Neuronal stem cell (in vitro differentiated cells): ENCODE measurements around the gene PLXND1.

Source experiments
- DNase-seq: peaks from one replicate; pipeline ENCODE4 v3.0.0-alpha.2; 2013; ENCODE audit warnings: low spot score
- H2AFZ ChIP-seq: one replicate; pipeline ENCODE4 v1.6.1; 2013; ENCODE audit warnings: mild to moderate bottlenecking, low read length, inconsistent platforms
- H2AK5ac ChIP-seq: 2 replicates; pipeline ENCODE4 v1.6.1; 2013; ENCODE audit warnings: low read depth, mild to moderate bottlenecking, inconsistent platforms, low read length, moderate library complexity, mixed read lengths
- H2BK120ac ChIP-seq: 2 replicates; pipeline ENCODE4 v1.6.1; 2013; ENCODE audit warnings: low read depth, mild to moderate bottlenecking, inconsistent platforms, low read length, moderate library complexity, mixed read lengths
- H2BK12ac ChIP-seq: one replicate; pipeline ENCODE4 v1.6.1; 2013; ENCODE audit warnings: low read length, inconsistent platforms
- H2BK15ac ChIP-seq: 2 replicates; pipeline ENCODE4 v1.6.1; 2013; ENCODE audit warnings: mild to moderate bottlenecking, low read length, inconsistent platforms, mixed read lengths
- H2BK5ac ChIP-seq: one replicate; pipeline ENCODE4 v1.6.1; 2013; ENCODE audit warnings: inconsistent platforms, mild to moderate bottlenecking, low read length, moderate library complexity
- H3K14ac ChIP-seq: one replicate; pipeline ENCODE4 v1.6.1; 2013; ENCODE audit warnings: low read length, inconsistent platforms
- H3K18ac ChIP-seq: 2 replicates; pipeline ENCODE4 v1.6.1; 2013; ENCODE audit warnings: low read length, inconsistent platforms
- H3K23ac ChIP-seq: 2 replicates; pipeline ENCODE4 v1.6.1; 2013; ENCODE audit warnings: low read depth, mild to moderate bottlenecking, mixed read lengths, low read length, inconsistent platforms; ENCODE audit not compliant: poor library complexity
- H3K27ac ChIP-seq: replicated peaks from 3 replicates; pipeline ENCODE4 v1.5.1; 2013; ENCODE audit warnings: low read length, inconsistent platforms
- H3K27me3 ChIP-seq, 3 experiments: 2 replicates each; pipeline ENCODE4 v1.6.1; 2013; ENCODE audit warnings: low read length in 3 of 3, mild to moderate bottlenecking in 2 of 3, inconsistent platforms in 1 of 3, low read depth in 1 of 3, mixed read lengths in 1 of 3, moderate library complexity in 1 of 3; ENCODE audit not compliant: control insufficient read depth in 3 of 3, insufficient read depth in 3 of 3
- H3K36me3 ChIP-seq, 2 donors: replicated peaks in 1 of 2; 2 replicates each; pipeline ENCODE4 v1.6.1; 2013; ENCODE audit warnings: low read length in 2 of 2; ENCODE audit not compliant: control insufficient read depth in 2 of 2, insufficient read depth in 2 of 2
- H3K4ac ChIP-seq: 2 replicates; pipeline ENCODE4 v1.6.1; 2013; ENCODE audit warnings: inconsistent platforms, mild to moderate bottlenecking, low read length, moderate library complexity
- H3K4me1 ChIP-seq, 2 donors: 1 replicate in 1 of 2; 2 replicates in 1 of 2; pipeline ENCODE4 v1.6.1; 2013; ENCODE audit warnings: low read length in 2 of 2, low read depth in 1 of 2; ENCODE audit not compliant: control insufficient read depth in 2 of 2, insufficient read depth in 1 of 2
- H3K4me2 ChIP-seq: one replicate; pipeline ENCODE4 v1.6.1; 2013; ENCODE audit warnings: mild to moderate bottlenecking, low read length, inconsistent platforms; ENCODE audit not compliant: insufficient read depth, poor library complexity, severe bottlenecking
- H3K4me3 ChIP-seq, 2 donors: 2 replicates each; pipeline ENCODE4 v1.5.1; 2013; ENCODE audit warnings: low read length in 2 of 2, mild to moderate bottlenecking in 2 of 2, inconsistent platforms in 1 of 2, moderate library complexity in 1 of 2
- H3K79me1 ChIP-seq: one replicate; pipeline ENCODE4 v1.6.1; 2013; ENCODE audit warnings: low read depth, mild to moderate bottlenecking, inconsistent platforms, low read length, moderate library complexity
- H3K9ac ChIP-seq: one replicate; pipeline ENCODE4 v1.6.1; 2013; ENCODE audit warnings: mild to moderate bottlenecking, low read depth, low read length, inconsistent platforms; ENCODE audit not compliant: poor library complexity
- H3K9me3 ChIP-seq, 2 donors: replicated peaks in 1 of 2; 2 replicates each; pipeline versions ENCODE3 to v1.6.1; 2013; ENCODE audit warnings: low read length in 2 of 2, mild to moderate bottlenecking in 2 of 2, inconsistent platforms in 1 of 2, low read depth in 1 of 2, mixed read lengths in 1 of 2, moderate library complexity in 1 of 2; ENCODE audit not compliant: control insufficient read depth in 2 of 2, insufficient read depth in 1 of 2
- H4K8ac ChIP-seq: one replicate; pipeline ENCODE4 v1.6.1; 2013; ENCODE audit warnings: low read depth, mild to moderate bottlenecking, inconsistent platforms, low read length, moderate library complexity
- H4K91ac ChIP-seq: one replicate; pipeline ENCODE4 v1.6.1; 2013; ENCODE audit warnings: low read length, low read depth, mild to moderate bottlenecking, inconsistent platforms; ENCODE audit not compliant: poor library complexity
- WGBS, 2 donors: extraction: QIAGEN DNeasy Blood & Tissue Kit; methylation state at CpG; one replicate each; pipeline ENCODE4 v1.1.7; 2013; ENCODE audit warnings: missing lambda C conversion rate in 2 of 2, mixed read lengths in 1 of 2; ENCODE audit not compliant: insufficient read length in 2 of 2, insufficient replicate concordance in 1 of 2; ENCODE audit errors: extremely low coverage in 2 of 2; 5-methylcytosine and 5-hydroxymethylcytosine counted together

Gene PLXND1

DNA sequence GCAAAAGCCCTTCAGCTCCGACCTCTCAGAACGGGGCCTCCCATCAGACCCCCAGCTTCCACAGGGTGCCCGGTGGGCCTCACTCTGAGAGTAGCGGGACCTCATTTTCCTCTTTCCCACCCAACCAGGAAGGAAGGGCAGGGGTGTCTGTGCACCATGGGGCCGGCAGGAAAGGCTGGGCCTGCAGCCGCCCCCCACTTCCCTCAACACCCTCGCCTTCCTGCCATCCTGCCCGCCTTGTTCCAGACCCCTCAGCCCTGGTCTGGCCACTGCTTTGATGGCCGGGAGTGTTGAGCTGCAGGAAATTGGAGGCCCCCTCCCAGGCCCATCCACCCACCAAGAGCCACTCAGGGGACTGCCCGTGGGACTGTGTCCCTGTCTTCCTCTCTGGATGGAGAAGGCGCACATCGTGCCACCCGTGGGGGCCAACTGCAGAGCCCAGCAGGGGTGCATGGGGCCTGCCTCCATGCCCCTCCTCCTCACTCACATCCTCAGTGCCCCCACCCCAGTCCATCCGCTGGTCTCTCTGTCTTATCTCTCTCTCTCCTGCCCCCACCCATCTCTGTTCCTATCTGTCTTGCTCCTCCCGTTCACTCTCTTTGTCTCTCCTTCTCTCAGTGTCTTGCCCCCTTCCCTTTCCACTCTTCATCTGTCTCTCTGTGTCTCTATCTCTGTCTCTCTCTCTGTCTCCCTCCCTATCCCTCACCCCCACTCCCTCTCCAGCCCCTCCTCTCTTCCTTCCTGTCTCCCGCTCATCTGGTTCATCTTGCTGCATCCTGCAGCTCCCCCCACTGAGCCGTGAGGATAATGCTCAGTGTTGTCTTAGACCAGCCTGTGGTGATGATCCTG, 1.8 kb upstream of the PLXND1 start:
- Histone ChIP-seq H2BK15ac (peak overlapping the region; percentile 69), H3K27me3 (peaks cover 8 to 39% (median 14%) of the 10 kb centered on the region in 3 experiments), H3K18ac (peak overlapping the region; percentile 73), H2AK5ac (peak overlapping the region; percentile 97), H2AFZ (peak overlapping the region; percentile 64), H3K4me2 (no peak overlapping the region), H3K4me3 (no peak overlapping the region), H2BK12ac (peak overlapping the region; percentile 87), H3K4me1 (peaks cover 28 to 45% of the 10 kb centered on the region in 2 donors), H3K9ac (peak overlapping the region; percentile 2), H3K4ac (no peak overlapping the region), H2BK5ac (no peak overlapping the region), H3K14ac (peak overlapping the region; percentile 73), H3K23ac (peak overlapping the region; percentile 11), H2BK120ac (no peak overlapping the region), H3K9me3 (peaks cover 0 to 5% of the 10 kb centered on the region in 2 donors), H4K91ac (no peak overlapping the region), H3K36me3 (no peaks in the 10 kb centered on the region), H3K27ac (no peak overlapping the region), H4K8ac (no peak overlapping the region), H3K79me1 (peaks cover 10% of the 10 kb centered on the region)
- no CpG with 5 or more reads among the region's 17 CpGs for WGBS, 2 donors
- no peak for DNase-seq

DNA sequence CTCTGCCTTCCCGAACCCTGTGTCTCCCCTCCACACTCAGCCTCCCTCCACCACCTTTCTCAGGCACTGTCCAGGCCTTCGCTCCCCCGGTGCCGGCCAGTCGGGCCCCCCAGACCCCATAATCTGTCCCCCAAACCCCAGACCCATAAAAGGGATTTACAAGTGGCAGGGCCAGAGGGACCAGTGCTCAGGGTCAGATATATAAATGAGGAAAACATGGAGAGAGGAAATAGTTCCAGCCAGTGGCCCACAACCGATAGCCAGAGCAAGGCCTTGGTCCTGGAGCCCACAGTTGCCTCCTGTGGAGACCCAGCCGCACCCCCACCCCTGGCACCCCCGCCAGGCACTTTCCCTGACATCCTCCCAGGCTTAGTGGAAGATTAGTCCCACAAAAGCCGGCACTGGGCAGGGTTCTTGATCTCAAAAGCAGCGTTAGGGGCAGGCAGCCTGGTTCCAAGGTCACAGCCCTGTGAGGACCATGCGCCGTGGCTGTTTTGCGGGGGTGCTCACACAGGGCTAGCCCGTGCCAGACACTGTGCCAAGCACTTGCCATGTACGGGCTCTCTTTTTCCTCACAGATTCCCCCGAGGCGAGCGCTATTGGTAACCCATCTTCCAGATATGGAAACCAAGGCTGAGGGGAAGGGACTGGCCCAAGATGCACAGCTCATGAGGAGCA, 1.1 kb upstream of the PLXND1 start:
- Histone ChIP-seq H3K18ac (peak overlapping the region; percentile 94), H2AK5ac (peak overlapping the region; percentile 97), H2BK12ac (no peak overlapping the region), H3K4ac (peak overlapping the region; percentile 56), H2BK15ac (peak overlapping the region; percentile 88), H2BK5ac (no peak overlapping the region), H4K91ac (no peak overlapping the region), H3K27ac (no peak overlapping the region), H3K27me3 (peaks cover 8 to 39% (median 14%) of the 10 kb centered on the region in 3 experiments), H4K8ac (no peak overlapping the region), H3K36me3 (no peaks in the 10 kb centered on the region), H2BK120ac (peak overlapping the region; percentile 50), H3K9me3 (peaks cover 0 to 5% of the 10 kb centered on the region in 2 donors), H3K4me1 (peaks cover 36 to 45% of the 10 kb centered on the region in 2 donors), H3K4me2 (peak overlapping the region; percentile 63), H3K14ac (peak overlapping the region; percentile 90), H2AFZ (peak overlapping the region; percentile 98), H3K9ac (peak overlapping the region; percentile 89), H3K79me1 (peaks cover 10% of the 10 kb centered on the region), H3K23ac (peak overlapping the region; percentile 65), H3K4me3 (peak overlapping the region; percentile 52 to 81)
- WGBS, 2 donors, result no CpG with 5 or more reads among the region's 18 CpGs
- DNase-seq, result no peak

DNA sequence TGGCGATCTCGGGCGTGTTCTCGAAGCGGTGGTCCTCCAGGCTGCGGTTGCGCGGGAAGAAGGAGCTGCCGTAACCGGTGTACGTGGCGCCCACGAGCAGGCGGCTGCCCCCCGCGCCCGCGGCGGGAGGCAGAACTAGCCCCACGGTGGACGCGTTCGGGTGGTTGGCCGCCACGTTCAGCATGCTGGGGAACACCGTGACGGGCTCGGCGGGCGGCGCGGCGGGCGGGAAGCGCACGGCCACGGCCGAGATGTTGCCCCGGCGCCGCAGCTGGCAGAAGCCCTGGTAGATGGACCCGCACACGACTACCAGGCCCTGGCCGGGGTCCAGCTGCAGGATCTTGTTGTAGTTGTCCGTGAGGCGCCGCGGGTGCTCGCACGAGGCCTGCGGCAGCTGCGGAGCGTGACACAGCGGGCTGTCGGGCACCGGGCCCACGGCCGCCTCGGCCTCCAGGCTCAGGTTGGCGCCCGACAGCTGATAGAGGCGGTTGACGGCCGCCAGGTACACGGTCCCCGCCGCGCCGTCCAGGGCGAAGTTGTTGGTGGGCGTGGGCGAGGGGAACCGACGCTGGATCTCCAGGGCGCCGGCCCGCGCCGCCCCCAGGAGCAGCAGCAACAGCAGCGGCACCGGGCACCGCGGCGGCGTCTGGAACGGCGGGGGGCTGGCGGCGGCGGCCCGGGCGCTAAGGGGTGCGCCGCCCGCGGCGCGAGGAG, 397 bp downstream of the PLXND1 start:
- H2AFZ ChIP-seq, result peak overlapping the region; percentile 89
- H3K18ac ChIP-seq, result peak overlapping the region; percentile 93
- H3K36me3 ChIP-seq, result no peaks in the 10 kb centered on the region
- H3K27me3 ChIP-seq, result peaks cover 8 to 39% (median 14%) of the 10 kb centered on the region in 3 experiments
- H2BK120ac ChIP-seq, result no peak overlapping the region
- peak overlapping the region; percentile 15 for H4K91ac ChIP-seq
- no CpG with 5 or more reads among the region's 98 CpGs for WGBS, 2 donors
- peak overlapping the region; percentile 60 for H3K14ac ChIP-seq
- peak overlapping the region; percentile 94 for H3K4me2 ChIP-seq
- no peak overlapping the region for H3K4ac ChIP-seq
- no peak overlapping the region for H2BK5ac ChIP-seq
- H3K9me3 ChIP-seq, result peaks cover 0 to 5% of the 10 kb centered on the region in 2 donors
- H2BK12ac ChIP-seq, result peak overlapping the region; percentile 66
- H3K23ac ChIP-seq, result peak overlapping the region; percentile 70
- H4K8ac ChIP-seq, result no peak overlapping the region
- H3K4me1 ChIP-seq, result peaks cover 32 to 34% of the 10 kb centered on the region in 2 donors
- H2AK5ac ChIP-seq, result peak overlapping the region; percentile 83
- H3K4me3 ChIP-seq, result peak overlapping the region; percentile 67 to 86
- no peak for DNase-seq
- H3K27ac ChIP-seq, result no peak overlapping the region
- peaks cover 10% of the 10 kb centered on the region for H3K79me1 ChIP-seq
- H2BK15ac ChIP-seq, result peak overlapping the region; percentile 95
- H3K9ac ChIP-seq, result peak overlapping the region; percentile 92
